Fibroblast of skin of right biceps (primary cell): ENCODE data around the gene ESPN.
"Not testable (repeated sequence)": the region's sequence is repeated elsewhere in the genome, so short reads cannot be mapped to it uniquely, and the experiment has no call there.

Experiments
- DNase-seq: peaks from one replicate; pipeline ENCODE4 v3.0.0-alpha.2; 2013

ESPN gene

DNA sequence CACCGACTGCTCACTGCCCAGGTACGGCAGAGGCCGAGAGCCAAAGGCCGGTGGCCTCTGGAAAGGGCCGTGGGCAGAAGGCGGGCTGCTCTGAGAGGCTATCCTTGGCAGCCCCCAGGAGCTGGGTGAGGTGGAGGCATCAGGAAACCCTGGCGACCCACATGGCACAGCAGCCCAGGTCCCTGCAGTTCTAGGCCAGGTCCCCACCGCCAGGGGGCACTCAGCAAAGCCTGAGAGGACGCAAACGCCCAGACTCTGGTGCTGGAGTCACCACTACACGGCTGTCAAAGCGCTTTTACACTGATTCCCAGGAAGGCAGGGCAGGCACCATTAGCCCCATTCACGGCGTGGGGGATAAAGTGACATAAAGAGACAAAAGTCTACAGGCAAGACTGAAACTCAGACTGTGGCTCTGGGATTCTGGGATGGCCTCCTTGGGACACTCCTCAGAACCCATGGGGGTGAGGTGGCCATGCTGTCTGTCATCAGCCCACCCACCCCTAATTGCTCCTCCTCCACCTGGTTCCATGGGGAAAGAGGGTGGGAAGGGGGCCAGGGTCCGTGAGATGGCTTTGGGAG, 61.9 kb downstream of the ESPN start:
- peak; percentile 80 for DNase-seq

GRCh38 chr1:6487804-6488484, 63.4 kb downstream of the ESPN start:
- no peak for DNase-seq

DNA sequence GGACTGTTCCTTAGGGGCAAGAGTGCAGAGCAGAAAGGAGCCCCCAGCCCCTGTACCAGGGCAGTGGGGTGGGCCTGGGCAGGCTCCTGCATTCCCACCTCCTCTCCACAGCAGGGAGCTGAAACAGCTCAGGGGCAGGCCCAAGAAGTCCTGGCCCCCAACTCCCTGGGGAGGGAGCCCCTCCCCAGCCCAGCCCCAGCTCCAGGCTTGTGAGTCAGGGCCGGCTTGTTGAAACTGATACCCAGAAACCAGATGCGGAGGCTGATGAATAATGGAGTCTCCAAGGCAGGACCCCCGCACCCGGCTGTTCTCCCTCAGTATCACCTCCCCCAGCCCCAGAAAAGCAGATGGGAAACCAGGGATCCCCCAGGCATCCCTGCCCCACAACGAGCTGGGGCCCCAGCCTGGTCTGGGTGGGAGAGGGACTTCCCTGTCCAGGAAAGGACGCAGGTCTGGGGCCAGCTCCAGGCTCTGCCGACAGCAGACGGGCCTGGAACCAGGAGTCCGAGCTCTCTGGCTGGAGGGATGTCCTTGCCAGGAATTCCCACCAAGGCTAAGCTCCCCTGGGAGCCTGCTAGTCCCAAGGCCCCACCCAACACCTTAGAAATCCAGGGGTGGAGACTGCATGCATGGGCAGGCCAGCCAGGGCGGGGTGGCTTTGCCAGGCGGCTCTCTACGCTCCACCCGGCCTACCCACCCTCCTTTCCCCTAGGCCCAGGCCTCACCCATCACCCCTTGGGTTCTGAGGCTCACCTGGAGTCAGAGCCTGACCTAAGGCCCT, 64.2 kb downstream of the ESPN start:
- DNase-seq: peak; percentile 21

- no peak for DNase-seq
Observed at GRCh38 chr1:6489383-6489765, 64.8 kb downstream of the ESPN start.

GRCh38 chr1:6489799-6490180, 65.2 kb downstream of the ESPN start:
- DNase-seq: peak; percentile 75

- DNase-seq: peak; percentile 83
Observed at GRCh38 chr1:6490181-6491080, 65.9 kb downstream of the ESPN start.

DNA sequence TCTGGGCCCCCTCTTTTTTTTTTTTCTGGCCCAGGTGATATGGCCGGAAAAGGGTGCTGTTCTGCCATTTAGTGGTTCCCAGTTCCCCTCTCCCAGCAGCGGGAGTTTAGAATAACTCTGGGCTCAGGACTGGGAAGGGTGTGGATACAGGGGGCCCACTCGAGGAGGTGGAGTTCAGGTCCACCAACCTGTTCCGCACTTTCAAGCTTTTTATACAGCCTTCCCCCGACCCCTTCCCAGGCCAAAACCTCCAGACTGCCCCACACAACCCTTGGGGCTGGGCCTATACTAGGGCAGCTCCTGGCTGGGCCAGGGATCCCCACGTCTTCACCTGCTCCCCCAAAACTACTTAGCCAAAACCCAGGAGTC, 66.5 kb downstream of the ESPN start:
- no peak for DNase-seq

- peak; percentile 93 for DNase-seq
Observed at GRCh38 chr1:6491480-6491962, 66.9 kb downstream of the ESPN start, which contains the start of gene PLEKHG5. Gene PLEKHG5 (minus strand): TSS chr1:6491667. CDS start chr1:6477571, 14,096 bp downstream.

- DNase-seq: no peak
Observed at GRCh38 chr1:6491966-6492365, 67.4 kb downstream of the ESPN start.

DNA sequence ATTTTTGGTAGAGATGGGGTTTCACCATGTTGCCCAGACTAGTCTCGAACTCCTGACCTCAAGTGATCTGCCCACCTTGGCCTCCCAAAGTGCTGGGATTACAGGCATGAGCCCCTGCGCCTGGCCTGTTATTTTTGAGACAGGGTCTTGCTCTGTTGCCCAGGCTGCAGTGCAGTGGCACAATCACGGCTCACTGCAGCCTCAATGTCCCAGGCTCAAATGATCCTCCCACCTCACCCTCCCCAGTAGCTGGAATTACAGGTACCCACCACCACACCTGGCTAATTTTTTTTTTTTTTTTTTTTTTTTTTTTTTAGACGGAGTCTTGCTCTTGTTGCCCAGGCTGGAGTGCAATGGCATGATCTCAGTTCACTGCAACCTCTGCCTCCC, 69.3 kb downstream of the ESPN start:
- DNase-seq: not testable (repeated sequence)

GRCh38 chr1:6494627-6495026, 70.1 kb downstream of the ESPN start:
- no peak for DNase-seq

- no peak for DNase-seq
Observed at GRCh38 chr1:6495041-6495441, 70.5 kb downstream of the ESPN start.

DNA sequence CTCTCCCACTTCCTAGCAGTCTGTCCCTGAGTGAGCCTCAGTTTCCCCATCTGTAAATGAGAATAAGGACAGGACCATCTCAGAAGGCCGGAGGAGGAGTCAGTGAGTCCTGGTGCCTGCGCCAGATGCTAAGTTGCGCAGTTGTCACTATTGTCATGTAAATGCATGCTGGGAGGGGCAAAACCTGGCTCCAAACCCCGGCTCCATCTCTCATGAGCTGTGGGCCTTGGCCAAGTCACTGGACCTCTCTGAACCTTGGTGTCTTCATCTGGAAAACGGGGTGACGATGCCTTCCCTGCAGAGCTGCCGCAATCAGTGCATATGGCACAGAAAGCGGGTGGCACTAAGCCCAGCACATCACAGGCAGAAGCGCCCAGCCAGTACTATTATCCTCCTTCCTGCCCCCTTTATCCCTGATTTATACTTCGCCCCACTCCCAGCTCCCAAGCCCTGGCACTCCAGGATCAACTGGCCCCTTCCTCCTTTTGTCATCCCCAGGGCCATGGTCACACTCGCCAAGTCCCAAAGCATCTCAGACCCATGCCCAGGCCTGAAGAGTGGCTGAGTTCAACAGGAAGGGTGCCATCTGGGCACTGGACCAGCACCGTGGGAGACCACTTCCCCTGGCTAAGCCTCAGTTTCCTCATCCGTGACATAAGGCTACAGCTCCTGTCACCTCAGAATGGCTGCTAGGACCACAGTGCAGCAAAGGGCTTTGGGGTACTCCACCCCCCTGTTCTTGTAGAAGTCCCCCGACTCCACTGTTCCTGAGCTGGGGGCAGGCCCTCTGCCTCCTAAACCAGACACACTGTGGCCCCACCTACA, 71.2 kb downstream of the ESPN start:
- no peak for DNase-seq

DNA sequence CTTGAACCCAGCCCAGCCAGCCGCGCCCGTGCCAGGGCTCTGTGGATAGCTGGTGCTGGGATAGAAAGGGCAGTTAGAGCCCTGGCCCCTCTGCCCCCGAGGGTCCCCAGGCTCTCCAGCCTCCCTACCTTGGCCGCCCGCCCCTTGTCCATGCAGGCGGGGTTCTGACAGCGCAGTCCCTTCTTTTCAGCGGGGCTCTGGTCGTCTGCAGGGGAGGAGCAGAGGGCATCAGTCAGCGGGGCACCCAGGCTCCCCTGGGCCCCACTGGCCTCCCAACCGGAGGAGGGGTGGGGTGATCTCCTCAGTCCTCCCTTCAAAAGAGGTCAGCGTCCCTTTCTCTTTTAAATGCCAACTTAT, 71.8 kb downstream of the ESPN start:
- no peak for DNase-seq

DNA sequence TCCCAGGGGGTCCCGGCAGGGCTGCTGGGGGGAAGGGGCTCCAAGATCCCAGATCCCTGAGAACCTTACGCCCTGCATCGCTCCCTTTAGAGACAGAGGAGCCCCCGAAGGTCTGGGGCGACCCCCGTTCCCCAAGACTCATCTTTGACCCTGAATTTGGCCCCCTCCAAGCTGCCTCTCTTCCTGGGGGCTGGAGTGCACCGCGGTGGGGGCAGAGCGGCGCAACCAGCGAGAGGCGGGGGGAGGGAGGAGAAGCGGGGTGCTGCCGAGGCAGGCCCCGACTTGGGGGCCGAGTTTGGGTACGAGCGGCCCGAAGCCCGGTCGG, 72.3 kb downstream of the ESPN start:
- no peak for DNase-seq

- DNase-seq: peak; percentile 51
Observed at GRCh38 chr1:6497215-6497866, 72.8 kb downstream of the ESPN start.

DNA sequence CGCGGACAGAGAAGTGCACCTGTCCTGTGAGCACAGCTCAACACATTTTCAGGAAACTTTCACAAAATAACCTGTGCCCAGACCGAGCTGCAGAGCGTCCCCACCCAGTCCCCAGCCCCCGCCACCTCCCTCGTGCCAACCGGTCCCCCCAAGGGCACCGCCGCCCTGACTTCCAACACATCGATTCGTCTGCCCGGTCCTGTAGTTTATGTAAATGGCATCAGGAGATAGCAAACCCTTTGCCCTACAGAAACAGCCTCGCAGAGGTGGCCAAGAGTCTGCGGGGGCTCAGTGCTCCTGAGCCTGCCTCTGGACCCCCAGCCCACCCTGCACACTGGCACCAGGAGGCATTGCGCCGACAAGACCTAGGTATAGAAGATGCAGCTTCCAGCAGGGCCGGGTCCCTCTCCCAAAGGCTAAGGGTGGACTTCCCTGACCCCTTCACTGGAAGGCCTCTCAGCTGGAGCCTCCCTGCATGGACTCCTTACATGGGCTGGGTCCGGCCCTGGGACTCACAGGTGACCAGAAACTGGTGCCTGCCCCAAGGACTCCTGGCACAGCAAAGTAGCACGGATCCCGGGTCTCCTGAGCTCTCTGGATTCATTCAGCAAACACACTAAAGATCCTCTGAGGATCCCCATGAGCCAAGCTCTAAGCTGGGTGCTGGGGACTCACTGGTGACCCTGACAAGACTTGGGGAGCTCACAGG, 73.4 kb downstream of the ESPN start:
- no peak for DNase-seq

- DNase-seq: no peak
Observed at GRCh38 chr1:6498576-6499111, 74.1 kb downstream of the ESPN start.

DNA sequence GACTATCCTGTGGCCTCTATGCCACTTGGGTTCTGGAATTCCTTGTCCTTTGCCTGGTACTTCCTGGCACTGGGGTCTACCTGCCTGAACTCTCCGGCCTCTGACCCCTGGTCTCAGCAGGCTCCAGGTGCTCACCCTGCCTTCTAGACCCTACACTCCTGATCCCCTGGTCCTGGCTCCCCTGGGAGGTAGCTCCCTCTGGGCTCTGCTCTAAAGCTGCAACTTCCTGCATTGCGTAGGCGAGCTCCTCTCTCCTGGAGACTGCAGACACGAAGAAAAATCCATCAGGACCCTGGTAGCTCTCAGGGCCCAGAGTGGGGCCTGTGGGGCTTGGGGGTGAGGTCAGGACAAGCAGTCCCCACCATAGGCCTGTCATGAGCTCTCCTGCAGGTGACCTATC, 74.7 kb downstream of the ESPN start:
- no peak for DNase-seq

GRCh38 chr1:6500544-6501278, 76.1 kb downstream of the ESPN start:
- no peak for DNase-seq
